Parathyroid adenoma (tissue), 2 donors: ENCODE data around the gene PRKG1.

ENCODE experiments used
- H2AFZ ChIP-seq: fragments of 300-600 bp; sonication (generic); one replicate; pipeline ENCODE4 v1.7.0; 2017; ENCODE audit warnings: antibody characterized with exemption, mild to moderate bottlenecking
- H3K27ac ChIP-seq: fragments of 300-600 bp; sonication (generic); one replicate; pipeline ENCODE4 v1.7.0; 2017
- H3K27me3 ChIP-seq: fragments of 300-600 bp; sonication (generic); one replicate; pipeline ENCODE4 v1.7.0; 2017; ENCODE audit warnings: low read length; ENCODE audit not compliant: control insufficient read depth, insufficient read depth
- H3K36me3 ChIP-seq: fragments of 300-600 bp; sonication (generic); one replicate; pipeline ENCODE4 v1.7.0; 2017; ENCODE audit warnings: low read length; ENCODE audit not compliant: control insufficient read depth, insufficient read depth
- H3K4me1 ChIP-seq: fragments of 300-600 bp; sonication (generic); one replicate; pipeline ENCODE4 v1.7.0; 2017; ENCODE audit warnings: control low read depth
- H3K4me2 ChIP-seq: fragments of 300-600 bp; sonication (generic); one replicate; pipeline ENCODE4 v1.7.0; 2017; ENCODE audit warnings: low read length
- H3K4me3 ChIP-seq: fragments of 300-600 bp; sonication (generic); one replicate; pipeline ENCODE4 v1.7.0; 2017; ENCODE audit warnings: low read depth, low read length
- H3K79me2 ChIP-seq: fragments of 300-600 bp; sonication (generic); one replicate; pipeline ENCODE4 v1.7.0; 2017; ENCODE audit warnings: control low read depth
- H3K9ac ChIP-seq: fragments of 300-600 bp; sonication (generic); one replicate; pipeline ENCODE4 v1.7.0; 2017; ENCODE audit warnings: mild to moderate bottlenecking
- H3K9me3 ChIP-seq: fragments of 300-600 bp; sonication (generic); one replicate; pipeline ENCODE4 v1.7.0; 2017; ENCODE audit warnings: low read length; ENCODE audit not compliant: control insufficient read depth
- TF ChIP-seq, protein P1 (sequence below): fragments of 300-600 bp; sonication (generic); IDR thresholded peaks from one replicate; pipeline ENCODE4 v1.7.0; 2017; ENCODE audit warnings: antibody characterized with exemption, mild to moderate bottlenecking
- donor health status: primary hyperparathyroidism.

PRKG1 gene

DNA sequence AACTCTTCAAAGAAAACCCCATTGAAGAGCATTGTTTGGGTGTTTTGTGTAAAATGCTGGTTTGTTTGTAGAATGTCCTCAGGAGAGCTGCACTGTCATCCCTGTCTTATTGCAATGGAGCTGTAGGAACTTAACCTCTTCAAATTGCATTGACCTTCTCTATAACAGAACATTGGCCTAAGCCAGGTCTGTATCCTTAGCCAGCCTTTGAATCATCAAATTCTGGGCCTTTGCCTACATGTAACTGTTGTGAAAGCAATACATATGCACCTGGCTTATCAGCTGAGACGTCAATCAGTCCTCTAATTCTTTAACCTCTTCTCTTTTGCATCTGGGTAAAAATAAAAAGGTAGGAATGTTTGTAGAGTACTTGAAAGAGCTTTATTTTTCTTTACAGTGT, 429.1 kb downstream of the PRKG1 start:
- Histone ChIP-seq H3K27ac (no peak overlapping the region), H3K9ac (no peak overlapping the region), H3K4me2 (no peak overlapping the region), H3K79me2 (no peaks in the 10 kb centered on the region), H3K4me3 (no peak overlapping the region), H3K27me3 (no peaks in the 10 kb centered on the region), H3K4me1 (no peaks in the 10 kb centered on the region), H3K36me3 (no peaks in the 10 kb centered on the region), H3K9me3 (no peaks in the 10 kb centered on the region), H2AFZ (no peak overlapping the region)
- TF ChIP-seq, protein P1, sequence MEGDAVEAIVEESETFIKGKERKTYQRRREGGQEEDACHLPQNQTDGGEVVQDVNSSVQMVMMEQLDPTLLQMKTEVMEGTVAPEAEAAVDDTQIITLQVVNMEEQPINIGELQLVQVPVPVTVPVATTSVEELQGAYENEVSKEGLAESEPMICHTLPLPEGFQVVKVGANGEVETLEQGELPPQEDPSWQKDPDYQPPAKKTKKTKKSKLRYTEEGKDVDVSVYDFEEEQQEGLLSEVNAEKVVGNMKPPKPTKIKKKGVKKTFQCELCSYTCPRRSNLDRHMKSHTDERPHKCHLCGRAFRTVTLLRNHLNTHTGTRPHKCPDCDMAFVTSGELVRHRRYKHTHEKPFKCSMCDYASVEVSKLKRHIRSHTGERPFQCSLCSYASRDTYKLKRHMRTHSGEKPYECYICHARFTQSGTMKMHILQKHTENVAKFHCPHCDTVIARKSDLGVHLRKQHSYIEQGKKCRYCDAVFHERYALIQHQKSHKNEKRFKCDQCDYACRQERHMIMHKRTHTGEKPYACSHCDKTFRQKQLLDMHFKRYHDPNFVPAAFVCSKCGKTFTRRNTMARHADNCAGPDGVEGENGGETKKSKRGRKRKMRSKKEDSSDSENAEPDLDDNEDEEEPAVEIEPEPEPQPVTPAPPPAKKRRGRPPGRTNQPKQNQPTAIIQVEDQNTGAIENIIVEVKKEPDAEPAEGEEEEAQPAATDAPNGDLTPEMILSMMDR: no peak

GRCh38 chr10:51507476-51507875, 433.2 kb downstream of the PRKG1 start:
- Histone ChIP-seq H3K27ac (no peak overlapping the region), H3K4me1 (no peaks in the 10 kb centered on the region), H2AFZ (no peak overlapping the region), H3K79me2 (no peaks in the 10 kb centered on the region), H3K27me3 (no peaks in the 10 kb centered on the region), H3K9me3 (no peaks in the 10 kb centered on the region), H3K9ac (no peak overlapping the region), H3K36me3 (no peaks in the 10 kb centered on the region), H3K4me3 (no peak overlapping the region), H3K4me2 (no peak overlapping the region)
- TF ChIP-seq, protein P1: no peak

DNA sequence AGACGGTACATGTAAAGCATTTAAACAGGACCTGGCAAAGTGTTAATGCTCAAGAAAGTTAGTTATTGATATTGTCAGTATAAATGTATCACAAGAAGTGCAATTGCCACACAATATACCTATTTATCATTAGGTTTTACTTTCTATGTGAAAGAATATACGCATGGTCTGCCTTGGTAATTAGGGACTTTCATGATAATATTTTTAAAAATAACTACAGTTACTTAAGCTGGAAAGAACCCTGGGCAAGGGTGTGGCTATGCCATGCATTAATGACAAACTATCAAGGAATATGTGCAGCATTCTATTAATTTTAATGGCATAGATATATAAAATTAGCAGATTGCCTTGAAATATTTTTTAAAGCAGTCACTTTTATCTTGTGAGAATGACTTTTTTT, 433.9 kb downstream of the PRKG1 start:
- no peaks in the 10 kb centered on the region for H3K36me3 ChIP-seq
- H3K27me3 ChIP-seq: no peaks in the 10 kb centered on the region
- no peak overlapping the region for H3K27ac ChIP-seq
- H3K4me3 ChIP-seq: no peak overlapping the region
- TF ChIP-seq, protein P1: no peak
- no peak overlapping the region for H3K9ac ChIP-seq
- H3K79me2 ChIP-seq: no peaks in the 10 kb centered on the region
- no peak overlapping the region for H3K4me2 ChIP-seq
- H3K9me3 ChIP-seq: no peaks in the 10 kb centered on the region
- no peak overlapping the region for H2AFZ ChIP-seq
- no peaks in the 10 kb centered on the region for H3K4me1 ChIP-seq

GRCh38 chr10:51510231-51510630, 435.9 kb downstream of the PRKG1 start:
- Histone ChIP-seq H3K79me2 (no peaks in the 10 kb centered on the region), H3K4me3 (no peak overlapping the region), H3K27me3 (no peaks in the 10 kb centered on the region), H2AFZ (no peak overlapping the region), H3K36me3 (no peaks in the 10 kb centered on the region), H3K27ac (no peak overlapping the region), H3K4me2 (no peak overlapping the region), H3K4me1 (no peaks in the 10 kb centered on the region), H3K9me3 (no peaks in the 10 kb centered on the region), H3K9ac (no peak overlapping the region)
- TF ChIP-seq, protein P1: no peak

- Histone ChIP-seq H3K27me3 (no peaks in the 10 kb centered on the region), H3K79me2 (no peaks in the 10 kb centered on the region), H3K9ac (no peak overlapping the region), H2AFZ (no peak overlapping the region), H3K4me1 (no peaks in the 10 kb centered on the region), H3K4me2 (no peak overlapping the region), H3K36me3 (no peaks in the 10 kb centered on the region), H3K4me3 (no peak overlapping the region), H3K27ac (no peak overlapping the region), H3K9me3 (no peaks in the 10 kb centered on the region)
- TF ChIP-seq, protein P1: no peak
Observed at GRCh38 chr10:51521605-51522004, 447.3 kb downstream of the PRKG1 start.
